ENCODE results near the gene MATN4.

The MATN4 gene

GRCh38 chr20:45283551-45284057, 24.5 kb downstream of the MATN4 start:
- DNase-seq (ENCODE audit: low read depth) = no peak
- H3K4me3 ChIP-seq (ENCODE audit: low read depth, low read length) = no peak overlapping the region
- no peak for TF ChIP-seq CTCF (IDR thresholded peaks at IDR 0.05; ENCODE audit: low read depth, low read length)
- TF ChIP-seq MAX (IDR thresholded peaks at IDR 0.05; ENCODE audit: low read depth, low read length) = no peak
- TF ChIP-seq MYC (IDR thresholded peaks at IDR 0.05; ENCODE audit: low read depth, low read length) = no peak
- no peak for TF ChIP-seq POLR2A (IDR thresholded peaks at IDR 0.05; ENCODE audit: extremely low read depth, insufficient read length)

DNA sequence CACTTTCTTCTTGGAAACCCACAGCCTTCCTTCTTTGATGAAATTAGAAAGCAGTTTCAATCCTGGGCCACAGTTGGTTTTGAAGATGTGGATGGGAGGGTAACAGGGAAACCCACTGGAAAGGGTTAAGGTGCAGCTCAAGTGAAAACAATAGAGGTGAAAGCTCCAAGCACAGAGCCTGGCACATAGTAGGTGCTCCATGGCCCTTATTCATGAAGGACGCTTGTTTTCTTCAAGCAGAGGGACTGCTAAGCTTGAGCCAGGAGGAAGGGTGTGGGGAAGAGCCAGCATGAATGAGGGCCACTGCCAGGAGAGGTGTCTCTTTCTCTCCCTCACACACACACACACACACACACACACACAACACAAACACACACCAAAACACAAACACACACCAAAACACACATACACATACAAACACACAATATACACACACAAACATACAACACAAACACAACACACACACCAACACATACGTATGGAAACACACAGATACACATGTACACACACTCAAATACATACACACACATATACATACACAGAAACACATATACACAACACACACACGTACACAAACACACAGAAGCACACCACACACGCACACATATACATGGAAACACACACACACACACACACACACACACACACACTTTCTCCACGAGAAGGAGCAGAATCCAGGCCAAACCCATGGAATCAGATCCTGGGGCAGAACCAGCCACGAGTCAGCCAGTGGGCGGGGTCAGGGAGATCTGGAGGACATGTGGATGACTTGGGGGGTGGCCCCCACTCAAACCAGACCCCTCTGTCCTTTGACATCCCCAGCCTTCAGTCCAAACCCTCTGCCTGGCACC, 25.2 kb downstream of the MATN4 start:
- no peak overlapping the region for H3K4me3 ChIP-seq (ENCODE audit: low read depth, low read length)
- no peak for DNase-seq (ENCODE audit: low read depth)
- TF ChIP-seq MAX (IDR thresholded peaks at IDR 0.05; ENCODE audit: low read depth, low read length) = no peak
- TF ChIP-seq POLR2A (IDR thresholded peaks at IDR 0.05; ENCODE audit: extremely low read depth, insufficient read length) = no peak
- TF ChIP-seq MYC (IDR thresholded peaks at IDR 0.05; ENCODE audit: low read depth, low read length) = no peak
- no peak for TF ChIP-seq CTCF (IDR thresholded peaks at IDR 0.05; ENCODE audit: low read depth, low read length)

GRCh38 chr20:45279992-45280391, 28.1 kb downstream of the MATN4 start:
- DNase-seq (ENCODE audit: low read depth) = no peak
- TF ChIP-seq MAX (IDR thresholded peaks at IDR 0.05; ENCODE audit: low read depth, low read length) = no peak
- TF ChIP-seq CTCF (IDR thresholded peaks at IDR 0.05; ENCODE audit: low read depth, low read length) = no peak
- TF ChIP-seq MYC (IDR thresholded peaks at IDR 0.05; ENCODE audit: low read depth, low read length) = no peak
- no peak for TF ChIP-seq POLR2A (IDR thresholded peaks at IDR 0.05; ENCODE audit: extremely low read depth, insufficient read length)
- H3K4me3 ChIP-seq (ENCODE audit: low read depth, low read length) = no peak overlapping the region

DNA sequence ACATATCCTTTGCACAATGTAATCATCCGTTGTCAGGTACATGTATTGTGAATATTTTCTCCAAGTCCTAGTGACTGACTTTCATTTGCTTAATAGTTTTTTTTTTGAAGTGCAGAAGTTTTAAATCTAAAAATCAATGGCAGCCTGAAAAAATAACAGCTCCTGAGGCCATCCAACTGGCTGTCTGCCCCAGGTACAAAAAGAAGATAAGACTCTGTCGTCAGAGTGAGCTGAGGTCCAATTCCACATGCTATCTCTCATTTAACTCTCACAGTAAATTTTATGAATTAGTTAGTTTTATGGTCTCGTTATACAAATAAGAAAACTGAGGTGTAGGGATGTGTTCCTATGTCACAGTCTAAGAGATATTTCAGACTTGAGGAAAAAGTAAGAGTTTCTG, 32.8 kb downstream of the MATN4 start:
- no peak for DNase-seq (ENCODE audit: low read depth)
- TF ChIP-seq MYC (IDR thresholded peaks at IDR 0.05; ENCODE audit: low read depth, low read length) (no peak), MAX (IDR thresholded peaks at IDR 0.05; ENCODE audit: low read depth, low read length) (no peak), CTCF (IDR thresholded peaks at IDR 0.05; ENCODE audit: low read depth, low read length) (no peak), POLR2A (IDR thresholded peaks at IDR 0.05; ENCODE audit: extremely low read depth, insufficient read length) (no peak)
- H3K4me3 ChIP-seq (ENCODE audit: low read depth, low read length) = no peak overlapping the region

DNA sequence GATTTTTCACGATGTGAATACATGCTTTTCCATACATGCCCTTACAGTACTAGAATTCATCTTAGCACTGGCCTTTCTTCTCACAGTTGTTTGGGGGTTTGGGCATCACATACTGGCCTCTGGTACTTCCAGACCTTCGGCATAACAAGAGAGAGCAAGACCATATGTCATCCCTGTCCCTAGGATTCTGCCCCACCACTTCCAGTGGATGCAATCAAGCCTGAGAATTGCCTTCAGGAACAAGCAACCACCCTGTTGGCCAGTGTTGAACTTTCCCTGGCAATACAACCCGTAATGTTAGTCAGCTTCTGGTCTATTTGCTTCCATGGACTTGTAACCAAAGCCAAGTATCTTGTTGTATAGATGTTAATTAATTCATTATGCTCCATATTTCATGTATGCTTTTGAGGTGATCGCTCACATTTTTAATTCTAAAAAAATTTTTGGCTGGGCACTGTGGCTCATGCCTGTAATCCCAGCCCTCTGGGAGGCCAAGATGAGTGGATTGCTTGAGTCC, 38.3 kb downstream of the MATN4 start:
- no peak overlapping the region for H3K4me3 ChIP-seq (ENCODE audit: low read depth, low read length)
- DNase-seq (ENCODE audit: low read depth) = no peak
- TF ChIP-seq MYC (IDR thresholded peaks at IDR 0.05; ENCODE audit: low read depth, low read length) = no peak
- TF ChIP-seq MAX (IDR thresholded peaks at IDR 0.05; ENCODE audit: low read depth, low read length) = no peak
- no peak for TF ChIP-seq POLR2A (IDR thresholded peaks at IDR 0.05; ENCODE audit: extremely low read depth, insufficient read length)
- no peak for TF ChIP-seq CTCF (IDR thresholded peaks at IDR 0.05; ENCODE audit: low read depth, low read length)

Data from NB4 (cell line).